Liver (tissue), 3 donors: ENCODE results near the gene CWC27.

ENCODE experiments used
- CTCF ChIP-seq: fragments of 150-350 bp; IDR thresholded peaks from 2 replicates; pipeline ENCODE4 v1.5.1; 2017; ENCODE audit warnings: improper control_type of control experiment, low read depth, low read length; ENCODE audit not compliant: missing input control
- GABPA ChIP-seq, 2 donors: IDR thresholded peaks in 1 of 2; conservative IDR thresholded peaks in 1 of 2; 2 replicates each; pipeline ENCODE4 v1.6.1; 2016; ENCODE audit warnings: antibody characterized with exemption in 2 of 2, mild to moderate bottlenecking in 1 of 2, moderate library complexity in 1 of 2
- NR2F2 ChIP-seq: IDR thresholded peaks from 2 replicates; pipeline ENCODE4 v1.6.1; 2016; ENCODE audit warnings: antibody characterized with exemption
- TAF1 ChIP-seq: conservative IDR thresholded peaks from 2 replicates; pipeline ENCODE4 v1.6.1; 2016; ENCODE audit warnings: antibody characterized with exemption, mild to moderate bottlenecking
- TF ChIP-seq, protein P1 (sequence below): IDR thresholded peaks from 2 replicates; pipeline ENCODE4 v1.6.1; 2016; ENCODE audit warnings: antibody characterized with exemption
- donor health status: healthy.
- donor health status: healthy.

- TF ChIP-seq, protein P1, sequence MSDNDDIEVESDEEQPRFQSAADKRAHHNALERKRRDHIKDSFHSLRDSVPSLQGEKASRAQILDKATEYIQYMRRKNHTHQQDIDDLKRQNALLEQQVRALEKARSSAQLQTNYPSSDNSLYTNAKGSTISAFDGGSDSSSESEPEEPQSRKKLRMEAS = no peak
- TF ChIP-seq CTCF (no peak), NR2F2 (no peak), GABPA (IDR thresholded peaks at IDR 0.05 in 1 of 2, conservative IDR thresholded peaks at IDR 0.05 in 1 of 2) (no peak), TAF1 (no peak)
Measured at GRCh38 chr5:64836190-64836755, 67.5 kb downstream of the CWC27 start.
